ENCODE measurements around the gene TSC22D1.

Gene TSC22D1

GRCh38 chr13:44422755-44423643, 153.1 kb downstream of the TSC22D1 start:
- DNase-seq = no peak

GRCh38 chr13:44421853-44422525, 154.1 kb downstream of the TSC22D1 start:
- DNase-seq = no peak

GRCh38 chr13:44420376-44421220, 155.5 kb downstream of the TSC22D1 start:
- DNase-seq = no peak

GRCh38 chr13:44417876-44418275, 158.3 kb downstream of the TSC22D1 start:
- DNase-seq = no peak

DNA sequence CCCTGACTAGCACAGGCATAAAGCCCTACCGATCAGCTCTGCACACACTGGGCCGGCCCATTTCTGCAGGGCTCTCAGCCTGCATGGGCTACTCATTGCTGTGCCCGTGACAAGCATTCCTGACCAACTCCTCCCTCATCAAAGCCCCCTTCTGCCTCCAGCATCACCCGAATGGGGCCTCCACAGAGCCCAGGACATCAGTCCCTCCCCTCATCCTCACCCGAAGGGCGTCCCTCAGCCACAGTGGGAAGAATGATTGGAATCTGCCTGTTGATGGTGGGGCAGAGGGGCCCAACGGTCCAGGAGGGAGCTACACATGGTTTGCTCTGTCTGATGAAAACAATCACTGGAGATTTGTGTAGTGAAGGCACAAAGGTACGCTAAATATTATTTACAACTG, 158.7 kb downstream of the TSC22D1 start:
- no peak for DNase-seq

- no peak for DNase-seq
These were observed 159.4 kb downstream of the TSC22D1 start for GRCh38 chr13:44416744-44417143.

- DNase-seq = no peak
These were observed 159.8 kb downstream of the TSC22D1 start for GRCh38 chr13:44416301-44416700.

- no peak for DNase-seq
These were observed 160.3 kb downstream of the TSC22D1 start for GRCh38 chr13:44415815-44416214.

DNA sequence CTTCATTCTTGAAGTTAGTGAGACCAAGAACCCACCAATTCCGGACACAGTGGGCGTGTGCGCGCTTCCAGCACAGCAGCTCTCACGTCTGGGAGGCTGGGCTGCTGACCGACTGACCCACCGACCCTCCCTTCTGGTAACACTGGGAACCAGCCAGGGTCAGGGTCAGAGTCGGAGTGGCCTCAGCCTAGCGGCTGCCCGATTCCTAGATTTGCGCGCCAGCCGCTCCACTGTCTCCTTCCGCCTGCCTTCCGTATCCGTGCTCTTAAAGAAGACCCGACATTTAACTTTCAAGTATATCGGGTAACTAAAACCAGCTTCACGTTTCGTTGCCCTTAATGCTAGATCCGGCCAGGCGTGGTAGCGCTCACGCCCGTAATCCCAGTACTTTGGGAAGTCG, 161.4 kb downstream of the TSC22D1 start:
- DNase-seq = no peak

- DNase-seq = no peak
These were observed 163.0 kb downstream of the TSC22D1 start for GRCh38 chr13:44413095-44413494.

DNA sequence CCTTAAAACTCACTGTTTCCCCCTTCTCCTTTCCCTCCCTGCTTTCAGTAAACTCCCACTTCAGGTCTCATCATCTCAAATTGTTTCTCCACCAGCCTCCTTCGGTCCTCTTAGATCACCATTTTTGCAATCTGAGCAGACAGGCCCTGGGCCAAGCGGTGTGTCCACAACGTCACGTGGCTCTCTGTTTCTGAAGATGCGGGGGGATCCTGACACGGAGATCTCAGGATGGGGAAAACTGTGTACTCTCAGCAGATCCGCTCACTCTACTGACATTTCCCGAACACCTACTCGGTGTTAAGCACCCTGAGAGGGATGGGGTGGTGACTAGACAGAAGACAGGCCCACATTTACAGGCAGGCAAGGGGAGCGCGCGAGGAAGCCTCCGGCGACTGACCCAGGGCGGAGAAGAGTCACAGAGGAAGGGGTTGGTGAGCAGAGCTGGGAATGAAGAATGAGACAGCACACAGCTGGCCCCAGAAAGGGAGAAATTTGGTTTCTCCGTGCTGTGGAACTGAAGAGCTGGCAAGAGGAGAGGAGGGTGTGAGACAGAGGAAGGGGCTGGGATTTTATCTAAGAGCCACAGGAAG, 163.7 kb downstream of the TSC22D1 start:
- no peak for DNase-seq

- DNase-seq = no peak
These were observed 164.3 kb downstream of the TSC22D1 start for GRCh38 chr13:44411841-44412240.

DNA sequence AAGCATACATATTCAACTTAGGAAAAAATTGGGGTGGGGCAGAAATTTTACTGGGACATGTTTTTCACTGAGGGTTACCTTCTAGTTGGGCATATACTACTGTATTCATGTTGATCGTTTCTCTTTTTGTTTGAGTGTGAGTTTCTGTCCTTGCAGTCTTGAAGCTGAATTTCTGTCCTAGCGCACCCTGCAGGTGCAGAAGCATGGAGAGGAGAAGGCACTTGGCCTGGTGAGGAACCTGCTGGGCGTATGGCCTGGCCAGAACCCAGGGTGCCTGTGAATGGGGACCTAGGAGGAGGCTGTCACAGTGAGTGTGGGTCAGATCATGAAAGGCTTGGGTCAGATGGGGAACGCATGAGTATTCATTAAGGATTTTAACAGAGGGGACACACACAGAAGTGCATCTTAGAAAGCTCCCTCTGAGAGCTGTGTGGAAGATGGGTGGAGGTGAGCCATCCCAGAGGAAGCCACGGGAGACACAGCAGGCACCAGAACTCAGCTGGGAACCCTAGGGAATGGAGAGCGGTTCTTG, 165.7 kb downstream of the TSC22D1 start:
- no peak for DNase-seq

- no peak for DNase-seq
These were observed 166.5 kb downstream of the TSC22D1 start for GRCh38 chr13:44409595-44409994.

DNA sequence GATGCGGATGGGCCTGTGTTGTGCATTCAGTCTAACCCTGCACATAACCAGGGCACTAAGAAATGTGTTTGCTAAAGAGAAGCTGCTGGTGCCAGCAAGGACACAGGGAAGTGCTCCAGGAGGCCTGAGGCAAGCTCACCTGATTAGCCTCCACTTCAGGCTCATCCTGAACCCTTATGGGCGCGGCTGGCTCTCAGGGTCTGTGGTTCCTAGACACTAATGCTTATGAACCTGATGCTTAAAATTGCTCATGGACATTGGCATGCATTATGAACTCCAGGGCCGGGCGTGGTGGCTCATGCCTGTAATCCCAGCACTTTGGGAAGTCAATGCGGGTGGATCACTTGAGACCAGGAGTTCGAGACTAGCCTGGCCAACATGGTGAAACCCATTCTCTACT, 168.2 kb downstream of the TSC22D1 start:
- no peak for DNase-seq

DNA sequence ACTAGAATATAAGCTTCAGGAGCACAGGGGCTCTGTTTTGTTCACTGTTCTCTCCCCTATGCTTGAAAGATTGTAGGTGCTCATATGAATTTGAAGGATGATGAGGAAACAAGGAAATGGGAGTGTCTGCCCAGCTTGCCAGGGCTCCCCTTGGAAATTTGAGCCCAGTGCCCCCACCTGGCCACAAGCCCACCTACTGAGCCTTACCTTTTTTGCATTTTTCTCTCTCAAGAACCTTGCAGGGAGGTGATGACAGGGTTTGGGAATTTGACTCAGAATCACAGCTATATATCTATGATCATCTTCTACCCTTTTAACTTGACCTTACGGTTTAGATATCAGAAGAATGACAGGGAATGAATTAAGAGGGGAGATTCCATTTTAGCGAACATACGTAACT, 168.8 kb downstream of the TSC22D1 start:
- DNase-seq = no peak

GRCh38 chr13:44406617-44407016, 169.5 kb downstream of the TSC22D1 start:
- DNase-seq = no peak

DNA sequence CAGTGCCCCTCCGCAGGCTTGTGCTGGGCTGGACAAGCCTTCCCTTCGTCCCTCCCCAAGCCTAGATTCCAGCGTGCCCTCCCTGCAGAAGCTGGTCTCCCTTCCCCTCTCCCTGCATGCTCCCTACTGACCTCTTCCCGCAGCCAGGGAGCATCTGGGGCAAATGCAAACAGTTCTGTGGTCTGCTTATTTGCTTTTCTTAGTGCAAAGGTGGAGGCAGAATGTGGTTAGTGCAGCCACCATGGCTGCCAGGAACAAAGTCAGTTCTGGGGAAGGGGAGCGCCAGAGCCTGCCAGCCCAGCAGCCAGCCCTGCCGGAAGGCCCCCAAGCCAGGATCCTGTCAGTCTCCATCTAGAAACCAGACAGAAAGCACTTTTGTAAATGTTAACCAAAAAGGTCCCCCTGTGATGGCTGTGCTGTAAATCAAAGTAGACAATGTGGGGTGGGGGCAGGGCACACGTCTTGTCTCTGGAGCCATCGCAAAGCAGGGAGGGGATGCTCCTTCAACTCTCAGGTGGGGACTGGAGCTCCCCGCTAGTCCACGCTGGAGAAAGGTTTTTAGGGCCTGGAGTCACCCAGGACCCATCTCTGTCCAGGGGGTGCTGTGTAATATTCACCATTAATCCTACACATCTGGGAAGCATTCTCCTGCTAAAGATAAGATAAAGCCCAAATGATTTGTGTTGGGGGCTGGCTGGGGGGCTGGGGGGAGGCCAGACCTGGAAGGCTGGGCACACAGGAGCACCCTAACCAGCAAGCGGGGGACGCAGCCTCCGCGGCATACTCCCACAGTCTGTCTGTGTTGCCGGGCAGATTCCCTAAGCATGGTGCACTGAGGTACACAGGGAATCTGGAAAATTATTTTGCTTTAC, 171.6 kb downstream of the TSC22D1 start:
- no peak for DNase-seq

DNA sequence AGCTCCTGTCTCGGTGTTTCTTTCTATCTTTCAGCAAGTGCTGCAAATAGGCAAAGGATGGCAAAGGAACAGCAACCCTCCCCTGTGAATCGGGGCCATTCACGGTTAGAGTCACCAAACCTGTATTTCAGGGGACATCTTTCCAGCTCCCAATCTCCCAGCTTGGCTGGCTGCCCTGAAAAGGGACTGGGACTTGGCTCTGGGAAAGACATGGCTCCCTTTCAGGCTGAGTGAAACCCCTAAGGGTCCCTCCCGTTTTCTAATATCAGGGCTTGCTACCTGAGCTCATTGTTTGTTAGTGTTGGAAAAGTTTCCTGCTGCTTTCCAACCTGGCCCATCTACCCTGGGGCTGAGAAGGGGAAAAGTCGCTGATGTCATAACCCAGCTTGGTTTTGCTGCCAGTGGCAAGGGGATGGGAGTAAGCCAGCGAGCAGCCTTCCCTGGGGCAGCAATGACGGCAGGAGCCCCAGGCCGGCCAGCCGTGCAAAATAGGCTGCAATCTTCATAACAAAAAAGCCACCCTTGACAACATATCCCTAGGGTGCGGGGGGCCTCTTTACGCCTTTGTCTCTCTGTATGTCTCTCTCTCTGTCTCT, 172.6 kb downstream of the TSC22D1 start:
- no peak for DNase-seq

GRCh38 chr13:44402899-44403445, 173.2 kb downstream of the TSC22D1 start:
- no peak for DNase-seq

GRCh38 chr13:44401577-44401976, 174.6 kb downstream of the TSC22D1 start:
- DNase-seq = no peak
